ENCODE data around the gene ABCC2.

DNA sequence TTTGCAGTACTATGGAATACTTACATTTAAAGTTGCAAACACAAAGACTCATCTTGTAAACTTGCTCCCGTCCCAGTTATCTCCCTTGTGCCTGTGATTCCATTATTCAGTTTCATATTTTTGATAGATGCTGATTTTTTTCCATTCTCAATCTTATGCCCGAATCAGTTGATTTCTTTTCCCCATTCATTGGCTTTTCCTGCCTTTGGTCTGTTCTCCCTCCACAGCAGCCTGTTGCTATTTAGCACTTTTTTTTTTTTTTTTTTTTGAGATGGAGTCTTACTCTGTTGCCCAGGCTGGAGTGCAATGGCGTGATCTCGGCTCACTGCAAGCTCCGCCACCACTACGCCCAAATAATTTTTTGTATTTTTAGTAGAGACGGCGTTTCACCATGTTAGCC lies 78.0 kb downstream of the ABCC2 start:
- TF ChIP-seq, protein P1, sequence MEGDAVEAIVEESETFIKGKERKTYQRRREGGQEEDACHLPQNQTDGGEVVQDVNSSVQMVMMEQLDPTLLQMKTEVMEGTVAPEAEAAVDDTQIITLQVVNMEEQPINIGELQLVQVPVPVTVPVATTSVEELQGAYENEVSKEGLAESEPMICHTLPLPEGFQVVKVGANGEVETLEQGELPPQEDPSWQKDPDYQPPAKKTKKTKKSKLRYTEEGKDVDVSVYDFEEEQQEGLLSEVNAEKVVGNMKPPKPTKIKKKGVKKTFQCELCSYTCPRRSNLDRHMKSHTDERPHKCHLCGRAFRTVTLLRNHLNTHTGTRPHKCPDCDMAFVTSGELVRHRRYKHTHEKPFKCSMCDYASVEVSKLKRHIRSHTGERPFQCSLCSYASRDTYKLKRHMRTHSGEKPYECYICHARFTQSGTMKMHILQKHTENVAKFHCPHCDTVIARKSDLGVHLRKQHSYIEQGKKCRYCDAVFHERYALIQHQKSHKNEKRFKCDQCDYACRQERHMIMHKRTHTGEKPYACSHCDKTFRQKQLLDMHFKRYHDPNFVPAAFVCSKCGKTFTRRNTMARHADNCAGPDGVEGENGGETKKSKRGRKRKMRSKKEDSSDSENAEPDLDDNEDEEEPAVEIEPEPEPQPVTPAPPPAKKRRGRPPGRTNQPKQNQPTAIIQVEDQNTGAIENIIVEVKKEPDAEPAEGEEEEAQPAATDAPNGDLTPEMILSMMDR (conservative IDR thresholded peaks at IDR 0.05; ENCODE audit: low read depth, low read length) = no peak
- no peak for TF ChIP-seq EZH2 (IDR thresholded peaks at IDR 0.05; ENCODE audit: borderline replicate concordance, low read depth, low read length, poor library complexity, severe bottlenecking)

Measured in A673 (cell line).